Neural progenitor cell (in vitro differentiated cells): Measurements from ENCODE around the gene ADCY4.

ENCODE experiments used
- EZH2 ChIP-seq: fragments of 200-600 bp; sonication (generic); IDR thresholded peaks from 2 replicates; pipeline ENCODE4 v1.6.1; 2017; ENCODE audit warnings: antibody characterized with exemption, mild to moderate bottlenecking, moderate library complexity
- TF ChIP-seq, protein P1 (sequence below): fragments of 200-600 bp; sonication (generic); IDR thresholded peaks from 2 replicates; pipeline ENCODE4 v1.5.1; 2017; ENCODE audit warnings: antibody characterized with exemption, mild to moderate bottlenecking

DNA sequence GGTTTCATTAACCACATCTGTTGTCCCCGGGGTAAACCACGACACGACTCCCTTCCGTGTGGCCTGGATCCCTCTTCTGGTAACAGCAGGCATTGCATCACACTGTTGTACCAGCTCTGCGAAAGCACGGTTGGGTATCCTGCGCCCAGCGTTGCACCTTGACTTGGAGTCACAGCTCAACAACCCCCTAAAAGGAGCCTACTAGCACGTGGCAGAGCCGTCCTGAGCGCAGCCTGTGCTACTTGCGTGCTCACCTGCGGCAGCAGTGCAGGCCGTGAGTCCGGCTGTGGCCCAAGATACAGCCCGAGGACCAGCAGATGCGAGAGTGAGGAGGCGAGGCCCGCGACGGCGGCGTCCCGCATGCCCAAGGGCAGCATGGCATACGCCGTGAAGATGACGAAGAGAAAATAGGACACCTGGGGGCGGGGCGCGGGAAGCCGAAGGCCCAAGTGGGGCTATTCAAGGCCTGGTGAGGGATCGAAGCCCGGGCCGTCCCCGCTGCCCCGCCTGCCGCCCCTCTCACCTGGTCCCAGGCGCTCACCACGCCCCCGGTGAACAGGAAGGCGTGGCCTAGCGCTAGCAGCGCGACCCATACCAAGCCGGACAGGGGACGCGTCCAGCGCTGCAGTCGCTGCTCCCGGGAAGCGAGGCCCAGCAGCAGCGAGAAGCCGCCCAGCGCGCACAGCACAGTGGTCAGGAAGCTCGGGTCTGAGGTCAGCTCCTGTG, 2.4 kb downstream of the ADCY4 start:
- TF ChIP-seq, protein P1, sequence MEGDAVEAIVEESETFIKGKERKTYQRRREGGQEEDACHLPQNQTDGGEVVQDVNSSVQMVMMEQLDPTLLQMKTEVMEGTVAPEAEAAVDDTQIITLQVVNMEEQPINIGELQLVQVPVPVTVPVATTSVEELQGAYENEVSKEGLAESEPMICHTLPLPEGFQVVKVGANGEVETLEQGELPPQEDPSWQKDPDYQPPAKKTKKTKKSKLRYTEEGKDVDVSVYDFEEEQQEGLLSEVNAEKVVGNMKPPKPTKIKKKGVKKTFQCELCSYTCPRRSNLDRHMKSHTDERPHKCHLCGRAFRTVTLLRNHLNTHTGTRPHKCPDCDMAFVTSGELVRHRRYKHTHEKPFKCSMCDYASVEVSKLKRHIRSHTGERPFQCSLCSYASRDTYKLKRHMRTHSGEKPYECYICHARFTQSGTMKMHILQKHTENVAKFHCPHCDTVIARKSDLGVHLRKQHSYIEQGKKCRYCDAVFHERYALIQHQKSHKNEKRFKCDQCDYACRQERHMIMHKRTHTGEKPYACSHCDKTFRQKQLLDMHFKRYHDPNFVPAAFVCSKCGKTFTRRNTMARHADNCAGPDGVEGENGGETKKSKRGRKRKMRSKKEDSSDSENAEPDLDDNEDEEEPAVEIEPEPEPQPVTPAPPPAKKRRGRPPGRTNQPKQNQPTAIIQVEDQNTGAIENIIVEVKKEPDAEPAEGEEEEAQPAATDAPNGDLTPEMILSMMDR: peak; percentile 67
- peak; percentile 48 for TF ChIP-seq EZH2
